Vagina (tissue), 2 donors: Measurements from ENCODE around the gene BMPR1B. TPM values are rescaled to one million over a fixed set of nuclear protein-coding genes. Genes with fewer than 3 reads are reported as not detected.

Experiments used
- DNase-seq, 2 donors: peaks; one replicate each; pipeline ENCODE4 v3.0.0-alpha.2; 2017; ENCODE audit errors: extremely low spot score in 2 of 2
- H3K27ac ChIP-seq: fragments of 200-600 bp; sonication (generic); one replicate; pipeline ENCODE4 v1.5.1; 2019
- H3K27me3 ChIP-seq: fragments of 200-600 bp; sonication (generic); one replicate; pipeline ENCODE4 v1.5.1; 2019
- H3K36me3 ChIP-seq, 2 donors: fragments of 200-600 bp; sonication (generic); one replicate each; pipeline ENCODE4 v1.5.1; 2017 to 2019
- H3K4me1 ChIP-seq: fragments of 200-600 bp; sonication (generic); one replicate; pipeline ENCODE4 v1.5.1; 2019
- H3K4me3 ChIP-seq, 2 donors: fragments of 200-600 bp; sonication (generic); 1 replicate in 1 of 2; 2 replicates in 1 of 2; pipeline ENCODE4 v1.5.1; 2016 to 2019
- H3K9me3 ChIP-seq: fragments of 200-600 bp; sonication (generic); one replicate; pipeline ENCODE4 v1.5.1; 2019
- CTCF ChIP-seq, 3 experiments: fragments of 450-650 bp in 2 of 3; fragments of 200-600 bp in 1 of 3; sonication (generic) in 1 of 3; IDR thresholded peaks; one replicate each; pipeline ENCODE4 v1.5.1; 2017 to 2019; ENCODE audit warnings: antibody characterized with exemption in 3 of 3, mild to moderate bottlenecking in 2 of 3, moderate library complexity in 2 of 3
- POLR2A ChIP-seq, 2 donors: fragments of 450-650 bp; IDR thresholded peaks; one replicate each; pipeline ENCODE4 v1.6.1; 2017; ENCODE audit warnings: antibody characterized with exemption in 2 of 2, mild to moderate bottlenecking in 2 of 2, moderate library complexity in 2 of 2
- POLR2AphosphoS5 ChIP-seq, 2 donors: sonication (generic); formaldehyde crosslinking; IDR thresholded peaks; one replicate each; pipeline ENCODE4 v1.9.0; 2017; ENCODE audit warnings: antibody characterized with exemption in 2 of 2, mild to moderate bottlenecking in 2 of 2, low read depth in 1 of 2; ENCODE audit not compliant: insufficient read depth in 1 of 2
- intact Hi-C: fragments of 100-400 bp; cut with DNase I; formaldehyde crosslinking; loops from one replicate; pipeline ENCODE4 v1.15.1; 2023
- total RNA-seq: library from RNA; depleted of rRNA; stranded (reverse); fragments of >200 nt; gene quantifications from one replicate; pipeline ENCODE4 v1.2.3, GENCODE V29; 2016

Gene BMPR1B
- total RNA-seq, 1 donor from 2014 or later = 0.49 TPM

GRCh38 chr4:94889946-94890345 lies 132.2 kb downstream of the BMPR1B start:
- no peak for DNase-seq
- H3K27ac ChIP-seq = no peak overlapping the region

GRCh38 chr4:94890579-94890978 lies 132.8 kb downstream of the BMPR1B start:
- TF ChIP-seq POLR2AphosphoS5 (IDR thresholded peaks at IDR 0.05; ENCODE audit: insufficient read depth in 1 of 2, low read depth in 1 of 2) (no peak), POLR2A (IDR thresholded peaks at IDR 0.05) (no peak), CTCF (IDR thresholded peaks at IDR 0.05) (no peak)
- Histone ChIP-seq H3K27me3 (no peaks in the 10 kb centered on the region), H3K27ac (no peak overlapping the region), H3K4me1 (no peaks in the 10 kb centered on the region), H3K9me3 (no peaks in the 10 kb centered on the region), H3K36me3 (no peaks in the 10 kb centered on the region), H3K4me3 (no peak overlapping the region)
- DNase-seq = no peak
- intact Hi-C loops = no loop called here

More at GRCh38 chr4:94889946-94890345, 132.2 kb downstream of the BMPR1B start:
- intact Hi-C loops = no loop called here
- no peaks in the 10 kb centered on the region for H3K9me3 ChIP-seq
- no peaks in the 10 kb centered on the region for H3K4me1 ChIP-seq
- no peak overlapping the region for H3K4me3 ChIP-seq
- H3K27me3 ChIP-seq = no peaks in the 10 kb centered on the region
- H3K36me3 ChIP-seq = no peaks in the 10 kb centered on the region
- TF ChIP-seq CTCF (IDR thresholded peaks at IDR 0.05) (no peak), POLR2AphosphoS5 (IDR thresholded peaks at IDR 0.05; ENCODE audit: insufficient read depth in 1 of 2, low read depth in 1 of 2) (no peak), POLR2A (IDR thresholded peaks at IDR 0.05) (no peak)

GRCh38 chr4:94892051-94892450 lies 134.3 kb downstream of the BMPR1B start:
- Histone ChIP-seq H3K4me1 (no peaks in the 10 kb centered on the region), H3K4me3 (no peak overlapping the region), H3K9me3 (no peaks in the 10 kb centered on the region), H3K27me3 (no peaks in the 10 kb centered on the region), H3K27ac (no peak overlapping the region), H3K36me3 (no peaks in the 10 kb centered on the region)
- intact Hi-C loops = no loop called here
- no peak for TF ChIP-seq POLR2A (IDR thresholded peaks at IDR 0.05)
- no peak for TF ChIP-seq POLR2AphosphoS5 (IDR thresholded peaks at IDR 0.05; ENCODE audit: insufficient read depth in 1 of 2, low read depth in 1 of 2)
- TF ChIP-seq CTCF (IDR thresholded peaks at IDR 0.05) = no peak
- DNase-seq = no peak

GRCh38 chr4:94895081-94895480 lies 137.3 kb downstream of the BMPR1B start:
- TF ChIP-seq CTCF (IDR thresholded peaks at IDR 0.05) (no peak), POLR2AphosphoS5 (IDR thresholded peaks at IDR 0.05; ENCODE audit: insufficient read depth in 1 of 2, low read depth in 1 of 2) (no peak), POLR2A (IDR thresholded peaks at IDR 0.05) (no peak)
- H3K27me3 ChIP-seq = no peaks in the 10 kb centered on the region
- H3K36me3 ChIP-seq = no peaks in the 10 kb centered on the region
- no peak overlapping the region for H3K4me3 ChIP-seq
- DNase-seq = no peak
- H3K9me3 ChIP-seq = no peaks in the 10 kb centered on the region
- no peaks in the 10 kb centered on the region for H3K4me1 ChIP-seq
- H3K27ac ChIP-seq = no peak overlapping the region
- intact Hi-C loops = no loop called here

DNA sequence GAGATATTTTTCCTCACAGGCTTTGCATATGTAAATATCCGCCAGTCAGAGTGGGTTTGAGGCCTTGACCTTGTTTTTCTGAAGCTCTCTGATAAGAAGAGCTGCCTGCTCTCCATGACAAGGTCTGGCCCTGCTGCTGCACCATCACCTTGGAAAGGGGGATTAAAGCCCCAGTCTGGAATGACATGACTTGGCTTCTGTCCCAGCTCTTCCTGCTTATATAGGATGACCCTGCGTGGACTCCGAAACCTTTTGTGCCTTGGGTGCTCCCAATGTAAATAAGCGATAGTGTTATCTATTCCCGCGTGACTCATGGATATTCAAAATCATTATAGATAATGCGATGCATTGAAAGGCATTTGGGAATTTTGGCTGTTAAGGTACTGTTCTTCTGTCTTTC lies 139.3 kb downstream of the BMPR1B start:
- no peaks in the 10 kb centered on the region for H3K4me1 ChIP-seq
- intact Hi-C loops = no loop called here
- H3K4me3 ChIP-seq = no peak overlapping the region
- H3K9me3 ChIP-seq = no peaks in the 10 kb centered on the region
- TF ChIP-seq CTCF (IDR thresholded peaks at IDR 0.05) (no peak), POLR2A (IDR thresholded peaks at IDR 0.05) (no peak), POLR2AphosphoS5 (IDR thresholded peaks at IDR 0.05; ENCODE audit: insufficient read depth in 1 of 2, low read depth in 1 of 2) (no peak)
- no peak for DNase-seq
- no peak overlapping the region for H3K27ac ChIP-seq
- H3K36me3 ChIP-seq = no peaks in the 10 kb centered on the region
- H3K27me3 ChIP-seq = no peaks in the 10 kb centered on the region
